ENCODE data around the gene SORCS3. TPM values are rescaled to one million over a fixed set of nuclear protein-coding genes. Genes with fewer than 3 reads are reported as not detected.

SORCS3 gene
- total and polyA plus RNA-seq, 2 of the 4 experiments (the other 2 are of a cell fraction), result not detected

DNA sequence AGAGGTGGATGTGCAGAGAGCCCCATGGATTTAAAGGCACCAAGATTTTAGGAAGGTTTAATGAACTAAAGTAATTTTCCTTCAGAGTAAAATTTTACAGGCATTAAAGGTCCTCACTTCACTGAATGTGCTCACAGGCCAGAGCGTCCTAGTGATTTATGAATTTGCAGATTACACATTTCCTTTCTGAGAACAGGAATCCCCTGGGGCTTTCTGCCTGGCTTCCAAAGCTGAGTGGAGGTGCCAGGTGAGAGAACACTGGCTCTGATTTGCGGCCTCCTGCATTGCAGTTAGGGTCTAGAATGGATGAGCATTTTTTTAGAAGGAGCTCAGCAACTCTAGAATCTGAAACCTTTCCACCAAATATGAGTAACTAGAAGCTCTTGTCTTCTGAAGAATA lies 194.3 kb downstream of the SORCS3 start:
- in situ Hi-C loops (cut with MboI; ENCODE audit: low sequenced_read_pairs), result no loop called here
- Histone ChIP-seq H3K36me3 (ENCODE audit: control insufficient read depth, insufficient read depth, low read length) (no peaks in the 10 kb centered on the region), H2AK9ac (replicated peaks; ENCODE audit: low read depth, low read length, poor library complexity) (no peak overlapping the region), H3K27me3 (ENCODE audit: control insufficient read depth, insufficient read depth, low read length) (no peaks in the 10 kb centered on the region), H4K91ac (ENCODE audit: insufficient read depth, low read depth, low read length) (no peak overlapping the region), H3K4me3 (ENCODE audit: insufficient read depth, low read depth, low read length) (no peak overlapping the region), H3K56ac (ENCODE audit: extremely low read depth, insufficient read depth, low read length) (no peak overlapping the region), H3K4ac (ENCODE audit: low read depth, low read length) (no peak overlapping the region), H4K8ac (ENCODE audit: low read depth in 2 of 2, low read length in 2 of 2) (no peak overlapping the region), H2BK20ac (ENCODE audit: low read depth, low read length) (no peak overlapping the region), H3K18ac (ENCODE audit: low read depth, low read length) (no peak overlapping the region), H3K4me2 (ENCODE audit: low read depth, low read length) (no peak overlapping the region), H4K20me1 (ENCODE audit: insufficient read depth, low read length) (no peaks in the 10 kb centered on the region), H3K9me3 (ENCODE audit: control insufficient read depth, insufficient read depth, low read length) (peaks cover 30% of the 10 kb centered on the region), H3K4me1 (ENCODE audit: control insufficient read depth, insufficient read depth, low read length) (no peaks in the 10 kb centered on the region), H2BK120ac (ENCODE audit: low read depth, low read length) (no peak overlapping the region), H2AK5ac (ENCODE audit: low read depth, low read length) (no peak overlapping the region), H3K9ac (ENCODE audit: low read depth, low read length) (no peak overlapping the region), H2AFZ (replicated peaks; ENCODE audit: low read length, poor library complexity) (no peak overlapping the region), H3K79me1 (ENCODE audit: low read depth in 1 of 2, low read length in 2 of 2) (no peaks in the 10 kb centered on the region), H2BK5ac (ENCODE audit: low read depth, low read length, poor library complexity, severe bottlenecking) (no peak overlapping the region), H3K14ac (replicated peaks; ENCODE audit: low read depth, low read length) (no peak overlapping the region), H3K27ac (ENCODE audit: insufficient read depth, low read length) (no peak overlapping the region), H3K9me1 (ENCODE audit: insufficient read depth, low read length) (no peaks in the 10 kb centered on the region), H2BK15ac (ENCODE audit: low read depth, low read length) (no peak overlapping the region), H4K5ac (ENCODE audit: low read depth, low read length) (no peak overlapping the region), H3K23ac (ENCODE audit: low read depth, low read length) (no peak overlapping the region)
- DNase-seq (no peak), ATAC-seq (ENCODE audit: low read depth) (no peak)
- no CpG with 5 or more reads among the region's 2 CpGs for WGBS, 2 experiments (ENCODE audit: extremely low coverage in 2 of 2, insufficient read length in 1 of 2)
- dilution Hi-C loops (cut with HindIII; ENCODE audit: low sequenced_read_pairs, unreplicated experiment), result no loop called here
- TF ChIP-seq RFX5 (IDR thresholded peaks at IDR 0.05; ENCODE audit: low read depth, low read length) (no peak), CHD1 (IDR thresholded peaks at IDR 0.05; ENCODE audit: low read depth, low read length) (no peak), FOS (IDR thresholded peaks at IDR 0.05; ENCODE audit: low read depth, low read length) (no peak), MAFK (IDR thresholded peaks at IDR 0.05; ENCODE audit: low read depth, low read length) (no peak), BHLHE40 (IDR thresholded peaks at IDR 0.05; ENCODE audit: low read depth, low read length) (no peak), CTCF (conservative IDR thresholded peaks at IDR 0.05; ENCODE audit: low read depth, low read length) (no peak), POLR2A (IDR thresholded peaks at IDR 0.05; ENCODE audit: low read depth, low read length) (no peak), RAD21 (IDR thresholded peaks at IDR 0.05; ENCODE audit: low read length) (no peak), NFE2L2 (IDR thresholded peaks at IDR 0.05; ENCODE audit: low read depth, low read length) (no peak), CEBPB (IDR thresholded peaks at IDR 0.05; ENCODE audit: low read depth, low read length) (no peak), MAZ (IDR thresholded peaks at IDR 0.05; ENCODE audit: borderline replicate concordance, low read depth, low read length) (no peak), RCOR1 (IDR thresholded peaks at IDR 0.05; ENCODE audit: insufficient replicate concordance, low read length) (no peak), MXI1 (IDR thresholded peaks at IDR 0.05; ENCODE audit: borderline replicate concordance, low read depth, low read length) (no peak), SMC3 (IDR thresholded peaks at IDR 0.05; ENCODE audit: low read depth, low read length) (no peak)
- TF ChIP-seq, protein P1, sequence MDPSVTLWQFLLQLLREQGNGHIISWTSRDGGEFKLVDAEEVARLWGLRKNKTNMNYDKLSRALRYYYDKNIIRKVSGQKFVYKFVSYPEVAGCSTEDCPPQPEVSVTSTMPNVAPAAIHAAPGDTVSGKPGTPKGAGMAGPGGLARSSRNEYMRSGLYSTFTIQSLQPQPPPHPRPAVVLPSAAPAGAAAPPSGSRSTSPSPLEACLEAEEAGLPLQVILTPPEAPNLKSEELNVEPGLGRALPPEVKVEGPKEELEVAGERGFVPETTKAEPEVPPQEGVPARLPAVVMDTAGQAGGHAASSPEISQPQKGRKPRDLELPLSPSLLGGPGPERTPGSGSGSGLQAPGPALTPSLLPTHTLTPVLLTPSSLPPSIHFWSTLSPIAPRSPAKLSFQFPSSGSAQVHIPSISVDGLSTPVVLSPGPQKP (IDR thresholded peaks at IDR 0.05; ENCODE audit: borderline replicate concordance, low read depth, low read length), result no peak
- TF ChIP-seq, protein P2, sequence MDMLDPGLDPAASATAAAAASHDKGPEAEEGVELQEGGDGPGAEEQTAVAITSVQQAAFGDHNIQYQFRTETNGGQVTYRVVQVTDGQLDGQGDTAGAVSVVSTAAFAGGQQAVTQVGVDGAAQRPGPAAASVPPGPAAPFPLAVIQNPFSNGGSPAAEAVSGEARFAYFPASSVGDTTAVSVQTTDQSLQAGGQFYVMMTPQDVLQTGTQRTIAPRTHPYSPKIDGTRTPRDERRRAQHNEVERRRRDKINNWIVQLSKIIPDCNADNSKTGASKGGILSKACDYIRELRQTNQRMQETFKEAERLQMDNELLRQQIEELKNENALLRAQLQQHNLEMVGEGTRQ (IDR thresholded peaks at IDR 0.05; ENCODE audit: low read depth, low read length), result no peak
- intact Hi-C loops (cut with micrococcal nuclease), result no loop called here
- CTCF ChIA-PET, result no interaction called here
- POLR2A ChIA-PET (ENCODE audit: unreplicated experiment), result no interaction called here
- BruUV-seq (replicated peaks), result no TSS peak

All from IMR-90 (cell line).